Activated CD4-positive, CD25-positive, alpha-beta regulatory T cell treated with anti-CD3 and anti-CD28 coated beads, Interleukin-2, amount 50 U/mL, for 16 hours (primary cell): ENCODE results near the gene ADK.
"Not testable (repeated sequence)": the region's sequence is repeated elsewhere in the genome, so short reads cannot be mapped to it uniquely, and the experiment has no call there.

Source experiments
- DNase-seq: peaks from one replicate; pipeline ENCODE4 v3.0.0-alpha.2; 2020; ENCODE audit warnings: low read depth, low spot score

The ADK gene

DNA sequence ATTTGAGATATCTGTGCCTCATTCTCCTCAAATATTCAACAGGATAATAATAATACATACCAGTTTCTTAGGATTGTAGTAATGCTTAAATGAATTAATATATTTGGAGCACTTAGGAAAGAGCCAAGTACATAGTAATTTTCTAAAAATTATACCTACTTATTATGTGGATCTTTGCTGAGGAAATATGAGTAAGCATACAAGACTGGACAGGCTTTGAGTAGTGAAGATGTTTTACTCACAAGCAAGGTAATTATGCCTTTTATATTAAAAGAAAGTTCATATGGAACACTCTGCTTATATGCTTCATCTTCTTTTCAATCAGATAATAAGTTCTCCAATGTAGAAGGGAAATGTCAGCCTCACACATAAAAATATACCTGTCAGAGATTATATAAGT lies 337.9 kb downstream of the ADK start:
- no peak for DNase-seq

DNA sequence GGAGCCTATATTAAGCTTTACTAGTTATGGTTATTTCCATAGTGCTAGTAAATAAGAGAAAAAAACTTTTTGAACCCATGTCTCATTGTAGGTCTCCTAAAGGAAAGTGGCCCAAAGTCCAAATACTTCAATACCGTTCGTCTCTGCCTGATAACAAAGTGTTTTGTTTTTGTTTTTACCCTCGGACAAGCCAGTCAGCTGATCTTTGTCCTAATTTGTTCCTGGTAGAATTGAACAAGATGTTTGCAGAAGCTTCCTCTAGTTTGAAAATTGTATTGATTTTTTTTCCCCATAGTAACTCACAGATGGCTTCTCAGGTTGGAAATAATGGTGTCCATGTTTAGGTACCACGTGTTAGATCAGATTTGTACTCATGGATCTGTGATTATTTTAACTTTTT lies 339.5 kb downstream of the ADK start:
- DNase-seq, result no peak

DNA sequence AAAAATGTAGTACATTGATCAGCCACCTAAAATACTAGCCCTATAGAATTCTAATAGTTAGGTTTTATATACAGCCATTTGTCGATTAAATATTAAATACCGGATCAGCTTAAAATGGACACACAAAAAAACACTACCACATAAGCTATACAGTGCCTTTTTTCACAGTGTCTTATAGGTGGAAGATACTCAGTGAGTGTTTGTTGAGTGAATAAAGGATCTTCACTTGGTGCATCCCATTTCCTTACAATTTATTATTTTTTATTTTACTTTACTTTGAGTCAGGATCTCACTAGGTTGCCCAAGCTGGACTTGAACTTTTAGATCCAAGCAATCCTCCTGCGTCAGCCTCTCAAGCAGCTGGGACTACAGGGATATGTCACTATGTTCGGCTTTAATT lies 340.0 kb downstream of the ADK start:
- DNase-seq, result no peak

DNA sequence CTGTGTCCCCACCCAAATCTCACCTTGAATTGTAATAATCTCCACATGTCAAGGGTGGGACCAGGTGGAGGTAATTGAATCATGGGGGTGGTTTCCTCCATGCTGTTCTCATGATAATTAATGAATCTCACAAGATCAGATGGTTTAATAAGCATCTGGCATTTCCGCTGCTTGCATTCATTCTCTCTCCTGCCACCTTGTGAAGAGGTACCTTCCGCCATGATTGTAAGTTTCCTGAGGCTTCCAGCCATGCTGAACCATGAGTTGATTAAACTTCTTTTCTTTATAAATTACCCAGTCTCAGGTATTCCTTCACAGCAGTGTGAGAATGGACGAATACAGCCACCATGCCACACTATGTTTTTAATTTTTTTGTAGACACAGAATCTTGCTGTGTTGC lies 345.3 kb downstream of the ADK start:
- DNase-seq, result not testable (repeated sequence)

DNA sequence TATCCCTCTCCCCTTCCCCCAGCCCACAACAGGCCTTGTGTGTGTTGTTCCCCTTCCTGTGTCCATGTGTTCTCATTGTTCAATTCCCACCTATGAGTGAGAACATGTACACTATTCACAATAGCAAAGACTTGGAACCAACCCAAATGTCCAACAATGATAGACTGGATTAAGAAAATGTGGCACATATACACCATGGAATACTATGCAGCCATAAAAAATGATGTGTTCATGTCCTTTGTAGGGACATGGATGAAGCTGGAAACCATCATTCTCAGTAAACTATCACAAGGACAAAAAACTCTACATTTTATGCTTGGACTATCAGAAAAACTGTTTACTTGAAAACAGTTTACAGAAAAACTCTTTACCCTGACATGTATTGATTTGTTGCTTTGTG lies 347.6 kb downstream of the ADK start:
- not testable (repeated sequence) for DNase-seq

DNA sequence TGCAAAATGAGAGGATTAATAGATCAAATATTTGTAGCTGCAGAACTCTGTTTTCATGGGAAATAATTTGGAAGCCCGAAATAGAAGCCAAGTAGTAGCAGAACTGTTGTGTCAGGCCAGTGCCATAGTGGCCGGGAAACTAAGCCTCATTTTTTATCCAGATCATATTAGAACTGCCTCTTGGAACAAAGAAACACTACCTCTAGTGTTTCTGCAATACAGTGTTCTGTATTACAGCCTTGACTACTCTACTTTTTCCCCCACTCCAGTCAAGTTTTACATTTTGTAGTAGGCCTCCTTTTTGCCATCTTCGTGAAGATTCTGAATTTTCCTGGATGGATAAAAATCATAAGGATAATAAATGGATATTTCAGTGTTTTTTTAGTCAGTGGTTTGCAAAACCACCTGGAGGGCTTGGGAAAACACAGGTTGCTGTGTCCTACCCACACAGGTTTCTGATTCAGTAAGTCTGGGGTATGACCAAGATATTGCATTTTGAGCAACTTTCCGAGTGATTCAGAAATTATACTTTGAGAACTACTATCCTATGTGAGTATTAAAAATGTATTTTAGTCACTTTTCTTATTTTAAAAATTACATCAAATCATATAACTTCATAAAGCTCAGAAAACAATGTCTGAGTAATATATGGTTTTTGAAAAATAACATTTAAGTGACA lies 349.1 kb downstream of the ADK start:
- DNase-seq, result no peak

DNA sequence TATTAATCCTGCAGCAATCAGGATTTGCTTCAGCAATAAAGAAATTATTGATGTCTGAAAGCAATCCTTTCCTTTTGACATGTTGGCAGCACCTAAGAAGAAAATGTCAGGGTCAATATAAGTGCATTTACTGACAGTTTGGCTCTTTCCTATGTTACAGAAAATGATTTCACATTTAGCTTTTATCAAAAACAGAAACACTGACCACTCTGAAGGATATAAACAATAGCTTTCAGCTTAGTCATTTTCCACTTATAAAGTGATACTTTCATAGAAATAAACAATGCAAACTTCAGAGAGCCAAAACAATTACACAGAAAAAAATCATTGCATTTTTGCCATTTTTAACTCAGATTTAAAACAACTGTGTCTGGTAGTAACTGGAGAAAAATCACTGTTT lies 349.8 kb downstream of the ADK start:
- no peak for DNase-seq

DNA sequence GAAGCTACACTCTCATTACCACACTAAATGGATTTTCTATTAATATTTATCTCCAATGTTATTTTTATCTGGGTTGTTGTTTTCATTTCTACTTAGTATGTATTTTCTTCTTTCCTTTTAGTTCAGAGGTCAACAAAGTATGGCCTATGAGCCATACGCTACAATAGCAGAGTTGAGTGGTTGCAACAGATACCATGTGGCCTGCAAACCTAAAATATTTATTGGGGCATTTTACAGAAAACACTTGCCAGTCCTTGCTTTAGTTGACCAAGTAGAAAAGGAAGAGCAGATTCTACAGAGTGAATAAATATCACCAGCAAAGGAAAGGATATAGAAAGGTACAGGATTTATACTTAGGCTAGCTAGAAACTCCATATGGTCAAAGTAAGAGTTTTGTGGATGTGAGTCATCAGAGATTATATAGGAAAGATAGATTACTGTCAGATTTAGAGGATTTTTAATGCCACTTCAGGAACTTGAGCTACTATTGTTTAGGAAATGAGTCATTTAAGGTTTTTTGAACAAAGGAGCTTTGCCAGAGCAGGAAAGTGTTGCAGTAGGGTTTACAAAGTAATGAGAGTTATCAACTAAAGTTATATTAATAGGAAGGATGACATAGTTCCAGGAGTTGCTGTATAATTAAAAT lies 352.1 kb downstream of the ADK start:
- no peak for DNase-seq

DNA sequence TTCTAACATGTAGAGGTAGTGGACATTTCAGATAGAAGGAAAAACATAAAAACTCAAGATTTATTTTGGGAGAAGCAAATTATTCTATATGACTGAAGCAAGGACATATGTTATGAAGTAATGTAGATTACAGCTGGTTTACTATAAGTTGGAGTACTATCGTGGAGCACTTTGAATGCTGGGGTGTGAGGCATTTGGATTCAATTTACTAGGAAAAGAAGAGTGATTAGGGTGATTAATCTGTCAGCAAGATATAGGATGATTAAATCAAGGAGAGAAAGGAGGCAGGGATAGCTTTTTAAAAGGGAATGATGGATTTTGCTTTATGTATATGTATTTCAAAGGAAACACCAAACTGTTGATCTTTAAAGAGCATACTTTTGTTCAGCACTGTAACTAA lies 356.9 kb downstream of the ADK start:
- no peak for DNase-seq

DNA sequence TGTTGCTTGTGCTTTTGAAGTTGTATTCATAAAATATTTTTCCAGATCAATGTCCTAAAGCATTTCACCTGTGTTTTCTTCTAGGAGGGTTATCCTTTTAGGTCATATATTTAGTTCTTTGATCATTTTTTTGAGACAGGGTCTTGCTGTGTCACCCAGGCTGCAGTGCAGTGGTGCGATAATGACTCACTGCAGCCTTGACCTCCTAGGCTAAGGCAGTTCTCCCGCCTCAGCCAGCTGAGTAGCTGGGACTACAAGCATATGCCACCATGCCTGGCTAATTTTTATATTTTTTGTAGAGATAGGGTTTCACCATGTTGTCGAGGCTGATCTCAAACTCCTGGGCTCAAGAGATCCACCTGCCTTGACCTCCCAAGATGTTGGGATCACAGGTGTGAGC lies 359.6 kb downstream of the ADK start:
- no peak for DNase-seq

DNA sequence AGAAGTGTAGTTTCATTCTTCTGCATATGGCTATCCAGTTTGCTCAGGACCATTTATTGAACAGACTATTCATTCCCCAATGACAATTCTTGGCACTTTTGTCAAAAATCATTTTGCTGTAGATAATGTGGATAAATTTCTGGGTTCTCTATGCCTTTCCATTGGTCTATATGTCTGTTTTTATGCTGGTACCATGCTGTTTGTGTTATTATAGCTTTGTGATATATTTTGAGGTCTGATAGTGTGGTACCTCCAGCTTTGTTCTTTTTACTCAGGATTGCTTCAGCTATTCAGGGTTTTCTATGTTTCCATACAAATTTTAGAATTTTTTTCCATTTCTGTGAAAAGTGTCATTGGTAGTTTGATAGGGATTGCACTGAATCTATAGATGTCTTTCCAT lies 360.0 kb downstream of the ADK start:
- DNase-seq, result no peak

DNA sequence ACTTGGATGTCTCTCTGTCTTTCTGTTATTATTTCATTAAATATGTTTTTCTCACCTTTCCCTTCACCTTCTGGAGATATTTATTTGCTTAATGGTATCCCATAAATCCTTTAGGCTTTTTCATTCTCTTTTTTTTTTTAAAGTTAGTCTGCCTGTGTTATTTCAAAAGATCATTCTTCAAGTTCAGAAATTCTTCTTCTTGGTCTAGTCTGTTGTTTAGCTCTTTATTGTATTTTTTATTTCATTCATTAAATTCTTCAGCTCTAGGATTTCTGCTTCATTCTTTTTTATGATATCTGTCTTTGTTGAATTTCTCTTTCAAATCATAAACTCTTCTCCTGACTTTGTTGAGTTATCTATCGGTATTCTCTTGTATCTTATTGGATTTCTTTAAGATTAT lies 363.3 kb downstream of the ADK start:
- no peak for DNase-seq

DNA sequence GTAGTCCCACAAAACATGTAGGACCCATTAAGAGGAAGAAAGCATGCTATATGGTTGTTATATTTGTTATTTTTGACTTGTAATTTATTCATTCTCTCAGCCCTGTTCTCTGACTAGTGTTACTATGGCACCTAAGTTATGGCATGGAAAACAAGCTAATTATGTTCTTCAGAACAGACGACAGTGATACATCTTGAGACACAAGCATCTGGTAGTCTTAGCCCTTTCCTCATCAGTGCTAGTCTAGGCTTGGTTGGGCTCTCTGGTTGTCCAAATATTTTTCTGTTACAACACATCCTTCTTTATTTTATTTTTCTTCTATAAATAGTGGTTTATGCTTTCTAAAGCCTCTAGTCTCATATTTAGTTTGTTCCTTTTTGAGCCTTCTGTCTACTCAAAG lies 367.0 kb downstream of the ADK start:
- no peak for DNase-seq

DNA sequence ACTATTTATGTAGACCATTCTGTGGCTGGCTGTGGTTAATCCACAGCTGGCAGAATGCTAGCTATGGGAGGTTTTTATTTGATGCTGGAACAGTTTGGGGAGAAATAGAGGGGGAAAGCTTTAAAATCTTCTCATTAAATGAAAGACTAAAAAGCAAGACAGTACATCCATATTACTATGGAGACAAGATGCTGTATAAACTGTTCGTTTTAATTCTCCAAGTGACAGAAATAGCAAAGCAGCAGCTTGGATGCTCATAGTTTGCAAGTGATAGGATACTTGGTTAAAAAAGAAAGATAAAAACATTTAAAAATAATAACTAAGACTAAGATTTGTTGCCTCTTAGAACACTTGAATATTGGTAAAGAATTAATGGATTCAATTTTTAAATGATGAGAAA lies 370.5 kb downstream of the ADK start:
- no peak for DNase-seq

DNA sequence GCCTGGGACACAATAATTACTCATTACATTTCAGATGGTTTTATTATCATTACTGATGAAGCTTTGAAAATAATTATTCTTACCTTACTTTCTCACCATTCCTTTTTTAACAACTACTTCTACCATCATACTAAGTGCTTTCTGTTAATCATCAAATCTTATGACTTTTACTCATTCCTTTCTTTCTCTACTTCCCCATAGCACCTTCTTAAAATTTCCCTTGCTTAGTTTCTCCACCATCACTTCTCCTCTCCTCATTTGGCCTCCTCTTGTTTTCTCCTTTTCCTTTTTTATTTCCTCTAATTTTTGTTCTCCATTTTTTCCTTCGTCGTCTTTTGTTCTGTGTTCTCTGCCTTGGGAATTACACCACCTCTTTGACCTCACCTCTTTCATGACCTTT lies 372.2 kb downstream of the ADK start:
- DNase-seq, result no peak

DNA sequence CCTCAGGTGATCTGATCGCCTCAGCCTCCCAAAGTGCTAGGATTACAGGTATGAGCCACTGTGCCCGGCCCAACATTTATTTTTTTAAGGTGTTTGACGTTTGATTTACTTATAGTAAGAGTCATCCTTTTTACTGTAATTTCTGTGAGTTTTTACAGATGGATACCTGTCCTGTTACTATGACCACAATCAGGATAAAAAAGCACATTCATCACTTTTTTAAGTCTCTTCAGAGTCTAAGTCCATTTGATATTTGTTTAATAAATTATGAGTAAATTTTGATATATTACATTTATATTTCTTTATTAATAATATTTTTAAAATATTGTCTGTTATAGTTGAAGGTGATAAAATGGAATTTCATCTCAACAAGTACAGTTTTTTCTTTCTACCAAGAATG lies 374.9 kb downstream of the ADK start:
- DNase-seq, result no peak

DNA sequence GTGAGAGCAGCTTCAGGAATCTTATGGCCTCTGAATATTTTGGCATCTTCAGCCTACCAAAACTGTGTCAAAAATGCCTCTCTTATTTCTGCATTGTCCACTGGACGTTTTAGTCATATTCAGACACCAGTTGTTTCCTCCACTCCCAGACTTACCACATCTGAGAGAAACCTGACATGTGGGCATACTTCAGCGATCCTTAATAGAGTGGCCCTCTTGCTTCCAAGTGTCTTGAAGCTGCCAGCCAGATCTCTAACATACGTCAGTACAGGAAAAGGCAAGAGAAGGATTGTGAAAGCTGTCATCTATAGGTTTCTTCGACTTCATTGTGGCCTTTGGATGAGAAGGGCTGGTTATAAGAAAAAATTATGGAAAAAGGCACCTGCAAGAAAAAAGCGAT lies 376.6 kb downstream of the ADK start:
- not testable (repeated sequence) for DNase-seq

DNA sequence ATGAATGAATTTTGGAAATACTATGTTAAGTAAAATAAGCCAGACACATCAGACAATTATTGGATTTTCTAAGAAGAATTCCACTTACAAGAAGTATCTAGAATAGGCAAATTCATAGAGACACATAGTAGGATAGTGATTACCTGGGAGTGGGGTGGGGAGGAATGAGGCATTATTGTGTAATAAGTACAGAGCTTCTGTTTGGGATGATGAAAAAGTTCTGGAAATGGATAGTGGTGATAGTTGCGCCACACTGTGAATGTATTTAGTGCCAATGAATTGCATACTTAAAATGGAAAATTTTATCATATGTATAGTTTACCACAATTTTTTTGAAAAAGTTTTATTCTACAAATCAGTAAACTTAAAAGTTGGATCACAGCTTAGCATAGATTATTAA lies 378.2 kb downstream of the ADK start:
- DNase-seq, result no peak

DNA sequence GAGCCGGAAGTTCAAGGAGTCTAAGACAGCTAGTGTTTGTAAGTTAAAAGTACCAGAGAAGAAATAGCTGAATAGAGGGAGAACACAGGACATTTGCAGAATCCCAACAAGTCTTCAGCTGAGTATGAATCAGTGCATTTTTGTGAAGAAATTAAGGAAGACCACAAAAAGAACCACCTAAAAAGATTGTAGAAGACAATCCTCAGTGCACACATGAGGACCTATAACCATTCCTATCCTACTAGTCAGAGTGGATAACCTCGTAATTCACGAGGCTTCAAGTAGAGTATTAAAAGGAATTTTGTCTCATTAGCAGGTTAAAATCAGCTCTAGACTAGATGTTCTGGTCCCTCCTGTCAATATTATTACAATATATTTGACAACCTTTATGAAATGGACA lies 380.0 kb downstream of the ADK start:
- no peak for DNase-seq

DNA sequence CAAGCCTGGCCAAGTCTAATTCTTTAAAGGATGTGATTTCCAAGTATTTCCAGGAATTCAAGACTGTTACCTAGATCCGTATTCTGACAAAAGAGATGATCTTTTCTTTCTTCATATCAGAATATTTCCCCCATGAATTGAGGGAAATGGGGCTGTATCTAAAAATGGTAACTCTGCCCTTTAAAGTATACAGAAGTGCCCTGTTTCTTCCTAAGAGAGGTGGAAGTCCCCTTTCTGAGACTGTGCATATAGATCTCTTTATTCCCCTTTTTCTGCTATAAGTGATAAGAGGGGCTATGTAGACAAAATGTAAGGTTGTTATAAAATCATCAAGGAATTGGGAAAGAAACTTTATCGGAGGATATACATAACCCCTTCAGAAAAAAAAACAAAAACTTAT lies 388.3 kb downstream of the ADK start:
- DNase-seq, result no peak

DNA sequence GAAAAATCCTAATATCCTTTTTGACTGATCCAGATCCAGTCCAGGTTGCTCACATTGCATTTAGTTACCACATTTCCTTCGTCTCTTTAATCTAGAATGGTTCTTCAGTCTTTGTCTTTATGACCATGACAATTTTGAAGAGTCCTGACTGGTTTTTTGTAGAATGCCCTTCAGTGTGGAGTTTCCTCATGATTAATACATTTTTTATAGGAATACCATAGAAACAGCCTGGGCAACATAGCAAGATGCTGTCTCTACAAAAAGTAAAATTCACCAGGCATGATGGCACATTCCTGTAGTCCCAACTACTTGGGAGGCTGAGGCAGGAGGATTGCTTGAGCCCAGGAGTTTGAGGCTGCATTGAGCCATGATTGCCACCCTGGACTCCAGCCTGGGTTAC lies 390.4 kb downstream of the ADK start:
- DNase-seq, result no peak

DNA sequence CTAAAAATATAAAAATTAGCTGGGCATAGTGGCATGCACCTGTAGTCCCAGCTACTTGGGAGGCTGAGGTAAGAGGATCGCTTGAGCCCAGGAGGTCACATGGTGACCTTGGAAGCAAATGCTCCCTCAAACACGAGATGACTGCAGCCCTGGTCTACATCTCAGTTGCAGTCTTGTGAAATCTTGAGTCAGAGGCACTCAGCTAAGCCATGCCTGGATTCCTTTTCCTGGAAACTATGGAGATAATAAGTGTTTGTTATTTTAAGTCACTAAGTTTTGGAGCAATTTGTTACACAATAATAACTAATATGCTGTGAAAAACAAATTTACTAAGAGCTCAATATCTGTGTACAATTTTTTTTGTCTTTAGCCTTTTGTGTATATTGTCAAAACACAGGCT lies 391.1 kb downstream of the ADK start:
- DNase-seq, result no peak

DNA sequence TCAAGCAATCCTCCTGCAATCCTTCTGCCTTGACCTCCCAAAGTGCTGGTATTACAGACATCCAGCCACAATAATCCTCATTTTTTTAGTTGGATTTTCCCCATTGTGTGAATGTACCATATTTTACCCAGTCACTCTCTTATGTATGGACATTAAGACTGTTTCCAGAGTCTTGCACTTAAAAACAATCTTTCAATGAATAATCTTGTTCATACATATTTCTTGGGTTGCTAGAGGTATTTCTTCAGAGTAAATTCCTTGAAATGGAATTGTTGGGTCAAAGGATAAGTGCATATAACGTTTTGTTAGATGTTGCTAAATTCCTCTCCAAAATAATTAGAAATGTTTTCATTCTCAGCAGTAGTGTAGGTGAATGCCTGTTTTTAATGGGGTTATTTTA lies 392.3 kb downstream of the ADK start:
- no peak for DNase-seq

DNA sequence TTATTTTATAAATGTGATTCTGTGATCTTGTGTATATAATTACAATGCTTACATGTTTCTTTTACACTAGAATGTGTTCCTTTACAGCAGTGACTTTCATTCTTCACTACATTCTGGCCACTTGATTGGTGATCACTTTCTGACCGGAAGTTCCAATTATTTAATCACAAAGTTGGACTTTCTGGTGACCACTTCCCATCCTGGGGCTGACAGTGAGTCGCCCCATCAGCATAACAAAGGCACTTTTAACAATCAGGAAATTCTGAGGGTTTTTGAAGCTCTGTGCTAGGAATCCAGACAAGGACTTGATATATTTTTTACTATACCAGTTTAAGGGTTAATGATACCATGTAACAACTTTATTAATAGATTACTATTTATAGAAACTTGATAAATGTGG lies 393.1 kb downstream of the ADK start:
- no peak for DNase-seq
